ES-I3 (cell line): ENCODE measurements around the gene PHF21A.
"Not testable (repeated sequence)": the region's sequence is repeated elsewhere in the genome, so short reads cannot be mapped to it uniquely, and the experiment has no call there.

Experiments used
- H3K36me3 ChIP-seq: 2 replicates; pipeline ENCODE4 v1.6.1; 2013; ENCODE audit warnings: mild to moderate bottlenecking, low read length, control low read depth, moderate library complexity; ENCODE audit not compliant: insufficient read depth
- H3K4me1 ChIP-seq: 2 replicates; pipeline ENCODE4 v1.6.1; 2013; ENCODE audit warnings: mild to moderate bottlenecking, control low read depth, low read length; ENCODE audit not compliant: insufficient read depth
- H3K9ac ChIP-seq: 2 replicates; pipeline ENCODE4 v1.6.1; 2013; ENCODE audit warnings: low read depth, mild to moderate bottlenecking, low read length, moderate library complexity
- H3K9me3 ChIP-seq: 2 replicates; pipeline ENCODE4 v1.6.1; 2013; ENCODE audit warnings: mild to moderate bottlenecking, low read length, moderate library complexity; ENCODE audit not compliant: control insufficient read depth, insufficient read depth

The PHF21A gene

DNA sequence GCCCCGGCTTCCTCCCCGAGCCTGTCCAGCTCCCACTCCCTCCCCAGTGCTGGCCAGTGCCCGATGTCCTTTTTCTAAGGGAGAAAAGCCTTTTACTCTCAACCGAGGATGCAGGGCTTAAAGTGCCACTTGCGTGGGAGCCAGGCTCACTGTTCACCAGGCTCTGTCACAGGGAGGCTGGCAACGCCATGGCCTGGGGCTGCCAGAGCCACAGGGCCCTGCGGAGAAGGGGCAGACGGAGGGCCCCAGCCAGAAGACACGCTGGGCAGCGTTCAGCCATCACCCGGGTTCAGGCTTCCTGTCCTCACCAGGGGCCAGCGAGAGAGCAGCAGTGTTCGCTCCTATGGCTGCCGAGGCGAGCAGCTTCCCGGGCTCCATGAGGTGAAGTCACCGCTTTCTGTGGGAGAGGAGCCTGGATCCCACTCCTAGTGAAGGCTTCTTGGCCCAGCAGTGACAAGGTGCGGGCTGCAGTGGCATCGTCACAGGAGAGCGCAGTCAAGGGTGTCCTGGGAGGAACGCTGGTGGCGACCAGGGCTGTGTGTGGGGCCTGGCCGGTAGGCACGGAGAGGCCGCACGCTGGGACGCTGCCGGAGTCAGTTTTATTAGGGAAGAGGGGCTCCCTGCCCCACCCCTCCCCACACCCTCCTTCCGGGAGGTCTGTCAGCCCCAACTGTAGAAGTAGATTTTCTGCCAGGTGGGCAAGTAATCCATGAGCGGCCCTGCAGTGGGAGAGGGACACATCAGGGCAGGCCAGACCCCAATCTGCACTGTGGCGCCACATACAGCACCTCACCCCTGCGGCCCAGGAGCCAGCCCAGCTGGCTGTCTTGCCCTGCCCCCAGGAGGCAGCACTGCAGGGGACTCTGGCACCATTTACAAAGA, 211.4 kb downstream of the PHF21A start:
- Histone ChIP-seq H3K9me3 (no peaks in the 10 kb centered on the region), H3K4me1 (peaks cover 4% of the 10 kb centered on the region; the same call in 1 of the 2 replicates), H3K36me3 (peaks cover under 1% of the 10 kb centered on the region; the same call in 1 of the 2 replicates), H3K9ac (no peak overlapping the region)

DNA sequence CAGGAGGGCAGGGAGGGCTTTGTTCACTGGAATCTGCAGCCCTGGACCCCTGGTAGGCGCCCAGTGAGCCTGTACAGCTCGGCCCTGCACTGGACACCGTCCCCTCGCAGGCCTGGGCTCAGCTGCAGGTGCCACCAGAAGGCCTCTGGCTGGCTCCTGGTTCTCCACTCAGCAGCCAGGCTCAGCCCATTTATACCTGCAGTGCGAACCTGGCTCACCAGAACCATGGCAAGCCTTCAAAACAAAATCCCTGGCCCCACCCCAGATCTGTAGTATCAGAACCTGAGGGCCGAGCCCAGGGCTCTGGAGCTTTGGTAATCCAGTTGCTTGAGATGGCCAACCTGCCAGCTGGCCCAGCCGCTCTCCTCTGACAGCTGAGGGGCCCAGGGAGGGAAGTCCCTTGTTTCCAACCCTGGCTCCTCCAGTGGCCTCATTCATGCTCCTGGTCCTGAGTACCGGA, 213.3 kb downstream of the PHF21A start:
- peaks cover 4% of the 10 kb centered on the region; the same call in 1 of the 2 replicates for H3K4me1 ChIP-seq
- no peaks in the 10 kb centered on the region for H3K9me3 ChIP-seq
- no peaks in the 10 kb centered on the region for H3K36me3 ChIP-seq
- H3K9ac ChIP-seq, result no peak overlapping the region

DNA sequence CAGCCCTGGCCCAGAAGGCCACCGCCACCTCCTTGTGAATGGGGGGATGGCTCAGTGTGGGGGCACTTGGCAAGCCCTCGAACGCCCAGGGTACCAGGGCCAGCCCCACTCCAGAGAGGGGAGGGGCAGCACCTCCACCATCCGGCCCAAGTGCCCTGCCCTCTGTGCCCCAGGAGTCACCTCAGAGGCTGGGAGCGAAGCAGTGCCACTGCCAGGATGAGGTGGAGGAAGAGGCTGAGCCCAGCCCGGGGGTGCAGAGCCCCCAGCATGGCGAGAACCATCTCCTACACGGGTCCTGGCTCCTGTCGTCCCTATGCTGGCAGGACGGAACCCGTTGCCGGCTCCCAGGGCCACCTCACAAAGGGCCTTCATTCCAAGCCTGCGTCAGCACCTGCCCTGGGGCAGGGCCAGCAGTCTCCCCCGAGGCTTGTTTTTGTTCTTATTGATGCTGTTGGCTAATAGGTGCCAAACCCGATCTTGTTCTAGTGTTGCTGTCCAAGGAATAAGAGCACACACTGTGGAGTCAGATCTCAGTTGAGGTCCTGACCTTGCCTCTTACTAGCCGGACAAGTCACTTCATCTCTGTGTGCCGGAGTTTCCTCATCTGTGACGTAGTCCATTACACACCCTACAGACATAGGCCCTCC, 214.2 kb downstream of the PHF21A start, which contains the start of gene FREY1:
Gene FREY1, minus strand, starts transcription at position 307 of the 647 bp plus-strand sequence. Its CDS starts 26 bp downstream, at position 281.
- peaks cover 4% of the 10 kb centered on the region; the same call in 1 of the 2 replicates for H3K4me1 ChIP-seq
- H3K9me3 ChIP-seq, result no peaks in the 10 kb centered on the region
- no peak within 1 kb of the TSS for H3K9ac ChIP-seq
- H3K36me3 ChIP-seq, result no peaks in the 10 kb centered on the region

DNA sequence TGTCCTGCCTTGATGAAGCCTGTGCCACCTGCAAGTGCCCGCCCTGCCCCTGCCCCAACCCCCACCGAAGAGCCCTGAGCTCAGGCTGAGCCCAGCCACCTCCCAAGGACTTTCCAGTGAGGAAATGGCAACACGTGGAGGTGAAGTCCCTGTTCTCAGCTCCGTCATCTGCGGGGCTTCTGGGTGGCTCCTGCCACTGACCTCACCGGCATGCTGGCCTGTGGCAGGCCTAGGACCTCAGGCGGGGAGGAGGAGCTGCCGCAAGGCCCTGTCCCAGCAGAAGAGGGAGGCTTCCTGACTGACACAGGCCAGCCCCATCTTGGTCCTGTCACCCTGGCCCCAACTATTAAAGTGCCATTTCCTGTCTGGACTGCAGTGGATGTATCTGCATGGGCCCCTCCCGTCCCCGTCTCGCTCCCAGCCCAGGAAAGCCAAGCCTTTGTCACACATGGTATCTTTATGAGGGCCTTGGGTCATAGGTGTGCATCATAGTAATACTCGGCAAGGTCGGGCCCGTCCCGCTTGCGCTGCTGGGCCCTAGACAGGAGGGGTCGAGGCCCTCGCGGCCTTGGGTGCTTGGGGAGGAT, 215.1 kb downstream of the PHF21A start:
- H3K9me3 ChIP-seq, result no peaks in the 10 kb centered on the region
- no peak overlapping the region for H3K9ac ChIP-seq
- no peaks in the 10 kb centered on the region for H3K36me3 ChIP-seq

DNA sequence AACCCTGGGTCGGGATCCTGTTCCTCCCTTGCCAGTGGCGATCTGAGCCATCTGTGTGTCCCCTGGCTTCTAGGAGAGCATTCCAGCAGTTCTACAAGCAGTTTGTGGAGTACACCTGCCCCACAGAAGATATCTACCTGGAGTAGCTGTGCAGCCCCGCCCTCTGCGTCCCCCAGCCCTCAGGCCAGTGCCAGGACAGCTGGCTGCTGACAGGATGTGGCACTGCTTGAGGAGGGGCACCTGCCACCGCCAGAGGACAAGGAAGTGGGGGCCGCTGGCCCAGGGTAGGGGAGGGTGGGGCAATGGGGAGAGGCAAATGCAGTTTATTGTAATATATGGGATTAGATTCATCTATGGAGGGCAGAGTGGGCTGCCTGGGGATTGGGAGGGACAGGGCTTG, 215.7 kb downstream of the PHF21A start:
- not testable (repeated sequence) for H3K9ac ChIP-seq, H3K4me1 ChIP-seq, H3K36me3 ChIP-seq, H3K9me3 ChIP-seq

More for the DNA sequence above, 215.1 kb downstream of the PHF21A start:
- peaks cover 4% of the 10 kb centered on the region; the same call in 1 of the 2 replicates for H3K4me1 ChIP-seq

DNA sequence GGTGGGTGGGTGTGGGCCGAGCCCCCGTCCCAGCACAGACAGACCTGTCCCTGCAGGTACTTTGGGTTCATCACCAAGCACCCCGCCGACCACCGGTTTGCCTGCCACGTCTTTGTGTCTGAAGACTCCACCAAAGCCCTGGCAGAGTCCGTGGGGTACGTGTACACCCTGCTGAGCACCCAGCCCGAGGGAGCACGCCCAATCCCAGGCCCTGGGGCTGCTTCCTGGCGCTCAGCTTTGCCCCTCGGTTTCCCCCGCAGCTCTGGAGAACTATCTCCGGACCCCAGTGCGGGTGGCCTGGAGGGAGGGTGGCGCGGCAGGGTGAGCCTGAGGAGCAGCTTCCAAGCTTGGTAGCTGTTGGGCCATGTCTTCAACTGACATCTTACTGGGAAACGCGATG, 216.2 kb downstream of the PHF21A start:
- Histone ChIP-seq H3K9ac (no peak overlapping the region), H3K4me1 (peaks cover 4% of the 10 kb centered on the region; the same call in 1 of the 2 replicates), H3K9me3 (no peaks in the 10 kb centered on the region), H3K36me3 (no peaks in the 10 kb centered on the region)

DNA sequence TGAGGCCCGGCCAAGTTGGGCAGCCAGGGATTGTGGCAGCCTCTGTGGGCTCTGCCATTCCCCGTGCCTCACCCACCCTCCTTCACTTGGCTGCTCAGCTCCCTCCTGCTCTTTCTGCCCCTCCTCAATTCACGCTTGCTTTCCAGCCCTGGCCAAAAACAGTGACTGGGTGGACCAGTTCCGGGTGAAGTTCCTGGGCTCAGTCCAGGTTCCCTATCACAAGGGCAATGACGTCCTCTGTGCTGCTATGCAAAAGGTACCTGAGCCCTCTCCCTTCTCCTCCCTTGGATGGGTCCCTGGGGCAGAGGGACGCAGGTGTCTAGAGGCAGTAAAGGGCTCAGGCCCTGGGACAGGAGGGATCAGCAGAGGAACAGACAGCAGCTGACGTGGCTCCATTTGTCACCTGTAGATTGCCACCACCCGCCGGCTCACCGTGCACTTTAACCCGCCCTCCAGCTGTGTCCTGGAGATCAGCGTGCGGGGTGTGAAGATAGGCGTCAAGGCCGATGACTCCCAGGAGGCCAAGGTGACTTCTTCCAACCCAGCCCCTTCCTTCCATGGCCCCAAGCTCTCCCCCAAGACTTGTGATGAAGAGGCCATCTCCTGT, 216.8 kb downstream of the PHF21A start:
- Histone ChIP-seq H3K9ac (no peak overlapping the region), H3K36me3 (no peaks in the 10 kb centered on the region), H3K4me1 (peaks cover 4% of the 10 kb centered on the region; the same call in 1 of the 2 replicates), H3K9me3 (no peaks in the 10 kb centered on the region)

DNA sequence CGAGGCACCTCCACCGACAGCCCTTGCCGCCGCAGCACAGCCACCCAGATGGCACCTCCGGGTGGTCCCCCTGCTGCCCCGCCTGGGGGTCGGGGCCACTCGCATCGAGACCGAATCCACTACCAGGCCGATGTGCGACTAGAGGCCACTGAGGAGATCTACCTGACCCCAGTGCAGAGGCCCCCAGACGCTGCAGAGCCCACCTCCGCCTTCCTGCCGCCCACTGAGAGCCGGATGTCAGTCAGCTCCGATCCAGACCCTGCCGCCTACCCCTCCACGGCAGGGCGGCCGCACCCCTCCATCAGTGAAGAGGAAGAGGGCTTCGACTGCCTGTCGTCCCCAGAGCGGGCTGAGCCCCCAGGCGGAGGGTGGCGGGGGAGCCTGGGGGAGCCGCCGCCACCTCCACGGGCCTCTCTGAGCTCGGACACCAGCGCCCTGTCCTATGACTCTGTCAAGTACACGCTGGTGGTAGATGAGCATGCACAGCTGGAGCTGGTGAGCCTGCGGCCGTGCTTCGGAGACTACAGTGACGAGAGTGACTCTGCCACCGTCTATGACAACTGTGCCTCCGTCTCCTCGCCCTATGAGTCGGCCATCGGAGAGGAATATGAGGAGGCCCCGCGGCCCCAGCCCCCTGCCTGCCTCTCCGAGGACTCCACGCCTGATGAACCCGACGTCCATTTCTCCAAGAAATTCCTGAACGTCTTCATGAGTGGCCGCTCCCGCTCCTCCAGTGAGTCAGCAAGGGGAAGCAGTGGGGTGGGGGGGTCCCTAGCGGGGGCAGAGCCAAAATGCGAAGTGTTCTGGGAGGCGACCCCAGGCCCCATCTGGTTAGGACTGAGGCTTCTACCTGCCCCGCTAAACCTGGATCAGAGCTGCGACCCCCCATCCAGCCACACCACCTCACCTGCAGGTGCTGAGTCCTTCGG, 218.5 kb downstream of the PHF21A start:
- H3K36me3 ChIP-seq, result no peaks in the 10 kb centered on the region
- no peak overlapping the region for H3K9ac ChIP-seq
- peaks cover 11% of the 10 kb centered on the region; the same call in 1 of the 2 replicates for H3K4me1 ChIP-seq
- H3K9me3 ChIP-seq, result no peaks in the 10 kb centered on the region

DNA sequence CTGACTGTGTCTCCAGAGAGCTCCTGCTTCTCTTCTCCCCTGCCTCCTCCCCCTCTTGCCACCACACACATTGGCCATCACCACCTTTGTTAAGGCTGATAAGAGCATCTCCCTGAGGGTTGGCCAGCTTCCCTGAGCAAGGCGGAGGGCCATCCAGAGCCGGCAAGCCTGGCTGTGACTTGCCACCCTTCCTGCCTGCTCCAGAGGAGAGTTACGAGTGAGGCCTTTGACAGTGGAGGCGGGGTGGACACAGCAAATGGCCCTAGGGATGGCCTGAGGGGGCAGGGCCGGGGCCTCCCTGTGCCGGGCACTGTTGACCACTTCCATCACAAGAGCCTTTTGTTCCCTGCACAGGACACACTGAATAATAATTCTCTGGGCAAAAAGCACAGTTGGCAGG, 219.6 kb downstream of the PHF21A start:
- H3K9ac ChIP-seq, result no peak overlapping the region
- no peaks in the 10 kb centered on the region for H3K36me3 ChIP-seq
- H3K4me1 ChIP-seq, result peaks cover 6% of the 10 kb centered on the region; the same call in 1 of the 2 replicates
- H3K9me3 ChIP-seq, result no peaks in the 10 kb centered on the region

DNA sequence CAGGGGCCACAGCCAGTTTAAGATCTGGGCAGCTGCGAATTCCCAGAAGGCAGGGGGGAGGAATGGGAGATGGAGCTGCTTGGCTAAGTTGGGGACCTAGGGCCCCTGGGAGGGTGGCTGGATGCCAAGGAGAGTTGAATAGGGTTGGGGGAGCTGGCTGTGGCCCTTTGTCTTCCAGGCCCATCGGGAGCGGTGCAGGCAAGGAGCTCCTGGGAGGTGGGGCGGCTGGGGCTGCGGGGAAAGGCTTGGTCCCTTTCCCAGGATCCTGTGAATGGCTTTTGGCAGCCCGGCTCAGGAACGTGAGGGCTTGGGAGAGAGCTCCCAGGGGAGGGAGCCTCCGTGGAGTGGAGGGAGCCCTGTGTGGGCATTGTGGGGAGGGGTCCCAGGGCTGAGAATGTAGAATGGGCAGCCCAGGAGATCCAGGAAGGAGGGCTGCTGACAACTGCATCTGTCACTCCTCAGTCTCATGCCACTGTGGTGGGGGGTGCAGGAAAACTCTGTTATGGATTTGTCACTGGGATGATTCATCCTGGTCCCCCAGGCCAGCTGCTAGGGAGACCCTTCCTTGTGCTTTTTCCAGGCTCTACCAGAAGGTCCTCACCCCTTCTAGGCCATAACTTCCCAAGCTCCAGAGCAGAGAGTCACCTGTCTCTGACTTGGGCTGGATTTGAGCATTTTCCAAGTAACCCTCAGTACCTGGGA, 220.2 kb downstream of the PHF21A start:
- H3K9ac ChIP-seq, result peak overlapping the region; percentile 66; the same call in 1 of the 2 replicates

DNA sequence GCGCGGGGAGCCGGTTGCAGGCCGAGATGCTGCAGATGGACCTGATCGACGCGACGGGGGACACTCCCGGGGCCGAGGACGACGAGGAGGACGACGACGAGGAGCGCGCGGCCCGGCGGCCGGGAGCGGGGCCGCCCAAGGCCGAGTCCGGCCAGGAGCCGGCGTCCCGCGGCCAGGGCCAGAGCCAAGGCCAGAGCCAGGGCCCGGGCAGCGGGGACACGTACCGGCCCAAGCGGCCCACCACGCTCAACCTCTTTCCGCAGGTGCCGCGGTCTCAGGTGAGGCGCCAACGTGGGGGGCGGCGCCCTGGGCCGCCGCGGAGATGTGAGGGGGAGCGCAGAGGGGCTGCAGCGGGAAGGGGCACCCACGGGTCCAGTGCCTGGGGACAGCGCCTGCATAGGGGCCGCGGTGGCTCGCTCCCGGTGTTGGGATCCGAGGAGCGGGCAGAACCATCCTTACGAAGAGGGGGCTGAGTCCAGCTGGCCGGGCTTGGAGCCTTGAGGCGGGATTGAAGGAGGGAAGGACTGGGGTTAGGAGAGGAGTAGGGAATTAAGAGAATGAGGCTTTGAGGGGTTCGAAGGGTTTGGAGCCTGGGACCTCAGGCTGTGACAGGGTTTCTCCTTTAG, 221.0 kb downstream of the PHF21A start:
- Histone ChIP-seq H3K4me1 (peaks cover 10% of the 10 kb centered on the region; the same call in 1 of the 2 replicates), H3K9ac (peak overlapping the region; percentile 66)
- H3K9me3 ChIP-seq, H3K36me3 ChIP-seq: not testable (repeated sequence)

More for the DNA sequence above, 220.2 kb downstream of the PHF21A start:
- H3K9me3 ChIP-seq, result no peaks in the 10 kb centered on the region
- peaks cover 10% of the 10 kb centered on the region; the same call in 1 of the 2 replicates for H3K4me1 ChIP-seq
- no peaks in the 10 kb centered on the region for H3K36me3 ChIP-seq

DNA sequence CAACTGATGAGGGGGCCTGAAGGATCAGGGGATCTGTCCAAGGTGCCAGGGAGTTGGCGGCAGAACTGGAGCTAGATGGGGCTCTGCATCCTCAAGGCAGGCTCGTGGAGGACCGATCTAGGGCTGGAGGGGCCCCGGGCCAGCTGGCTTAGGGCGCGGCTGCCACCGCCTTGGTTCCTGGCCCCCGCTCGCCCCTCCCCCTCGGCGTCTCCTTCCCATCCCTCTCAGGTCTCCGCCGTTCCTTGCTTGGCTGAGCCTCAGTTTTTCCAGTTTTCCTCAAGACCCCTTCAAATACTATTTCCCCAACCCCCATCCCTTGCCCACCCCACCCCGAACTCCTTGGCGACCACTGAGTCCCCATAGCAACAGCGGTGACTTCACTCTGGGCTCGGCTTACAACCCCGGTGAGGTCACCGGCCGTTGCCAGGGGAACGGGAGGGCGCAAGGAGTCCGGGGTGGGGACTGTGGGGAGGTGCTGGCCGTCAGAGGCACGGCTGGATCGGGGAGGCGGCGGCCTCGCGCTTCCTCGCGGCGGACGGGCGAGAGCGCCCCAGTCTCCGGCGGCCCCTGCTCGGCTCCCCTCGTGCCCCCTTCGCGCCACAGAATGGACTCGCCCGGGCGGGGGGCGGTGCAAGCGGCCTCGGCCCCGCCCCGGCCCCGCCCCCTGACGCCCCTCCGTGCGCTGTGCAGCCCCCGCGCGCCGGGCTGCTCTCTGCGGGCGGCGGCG, 221.6 kb downstream of the PHF21A start:
- H3K36me3 ChIP-seq, result no peaks in the 10 kb centered on the region
- peak overlapping the region; percentile 66; the same call in 1 of the 2 replicates for H3K9ac ChIP-seq
- H3K9me3 ChIP-seq, result no peaks in the 10 kb centered on the region
- H3K4me1 ChIP-seq, result peaks cover 10% of the 10 kb centered on the region; the same call in 1 of the 2 replicates
